GM12878 (cell line): ENCODE results near the gene MATN1.

Experiments used
- BCLAF1 ChIP-seq: fragments of 450-650 bp; IDR thresholded peaks from 2 replicates; pipeline ENCODE4 v1.6.1; 2017; ENCODE audit warnings: antibody characterized with exemption, mild to moderate bottlenecking, moderate library complexity
- ESRRA ChIP-seq: IDR thresholded peaks from 2 replicates; pipeline ENCODE4 v1.6.1; 2012; ENCODE audit warnings: mild to moderate bottlenecking, low read length, improper control_type of control experiment
- FOXM1 ChIP-seq: IDR thresholded peaks from 2 replicates; pipeline ENCODE4 v1.6.1; 2012; ENCODE audit warnings: low read depth, mild to moderate bottlenecking, inconsistent platforms, low read length, moderate library complexity
- MAX ChIP-seq: IDR thresholded peaks from 2 replicates; pipeline ENCODE4 v1.6.1; 2012; ENCODE audit warnings: low read depth, low read length, improper control_type of control experiment
- MEF2A ChIP-seq: IDR thresholded peaks from 2 replicates; pipeline ENCODE4 v1.6.1; 2011; ENCODE audit warnings: low read depth, mild to moderate bottlenecking, low read length, moderate library complexity; ENCODE audit not compliant: insufficient read depth
- MYC ChIP-seq: IDR thresholded peaks from 2 replicates; pipeline ENCODE4 v1.6.1; 2011; ENCODE audit warnings: mild to moderate bottlenecking, low read length, moderate library complexity, inconsistent platforms; ENCODE audit not compliant: insufficient read depth, insufficient replicate concordance, insufficient read length, severe bottlenecking

GRCh38 chr1:30680879-30681278 is 42.5 kb downstream of the MATN1 start:
- TF ChIP-seq FOXM1 (no peak), BCLAF1 (no peak), MAX (no peak), MEF2A (no peak), ESRRA (no peak), MYC (no peak)
